Measurements from ENCODE around the gene MAPK7. TPM values are rescaled to one million over a fixed set of nuclear protein-coding genes. Genes with fewer than 3 reads are reported as not detected.

MAPK7 gene
- total and polyA plus RNA-seq, 9 of the 15 experiments (the other 6 are each of a cell fraction or from before 2014, with no cell fraction given) = 0.46 to 7.5 (median 2.5) TPM

DNA sequence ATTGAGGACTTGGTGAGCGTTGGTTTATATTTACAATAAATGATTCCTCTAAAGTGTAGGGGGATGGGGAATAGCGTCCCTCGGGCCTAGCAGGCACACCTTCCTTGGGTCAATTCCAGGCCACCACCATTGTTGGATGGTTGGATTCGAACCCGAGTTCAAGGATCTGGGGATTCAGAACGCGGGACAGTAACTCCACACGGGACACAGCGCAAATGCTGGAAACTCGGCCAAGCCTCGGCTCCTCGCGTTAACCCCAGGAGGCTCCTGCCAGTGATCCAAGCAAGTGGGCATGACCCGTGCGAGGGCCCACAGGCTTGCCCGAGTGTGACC is 16.4 kb upstream of the MAPK7 start (continued):
- TF ChIP-seq C11orf30 (IDR thresholded peaks at IDR 0.05; ENCODE audit: low read depth) = no peak

- DNase-seq (ENCODE audit: extremely low read depth in 1 of 4, low spot score in 3 of 4) (peak; percentile 91 to 94 (median 94)), FAIRE-seq (peak; percentile 90), ATAC-seq (peak; percentile 94)
- H3K36me3 ChIP-seq (ENCODE audit: control insufficient read depth, insufficient read depth, low read length) = no peaks in the 10 kb centered on the region
- POLR2A ChIA-PET = interaction anchor here (1.1 to 2.1 kb wide), 2 partner anchors 15 to 114 kb away, joined by 6 to 11 read pairs; partner anchors contain the start of gene MAPK7
- 0% methylated on average over 28 of the region's 83 CpGs for WGBS (ENCODE audit: insufficient coverage, low coverage, missing lambda C conversion rate)
- peak within 1 kb of the TSS; percentile 91 for H3K4me2 ChIP-seq (ENCODE audit: insufficient read depth, low read length)
- H3K27ac ChIP-seq (ENCODE audit: extremely low read depth, low read depth, low read length) = peak within 1 kb of the TSS; percentile 75
- no peaks in the 10 kb centered on the region for H3K27me3 ChIP-seq (ENCODE audit: control insufficient read depth in 2 of 2, insufficient read depth in 2 of 2, low read length in 2 of 2)
- H2AFZ ChIP-seq (ENCODE audit: low read depth, low read length) = peak within 1 kb of the TSS; percentile 98
- intact Hi-C loops (cut with micrococcal nuclease) (loop anchor here (1.0 kb wide), 1 partner anchor 85 kb away; no protein-coding TSS in a partner anchor), in situ Hi-C loops (cut with MboI) (loop anchor here (5.0 to 10.0 kb wide), 2 partner anchors 85 to 402 kb away; no protein-coding TSS in a partner anchor)
- H4K20me1 ChIP-seq (replicated peaks; ENCODE audit: control insufficient read depth, insufficient read depth, low read length) = no peaks in the 10 kb centered on the region
- peak within 1 kb of the TSS; percentile 76 for H3K4me3 ChIP-seq
- no peaks in the 10 kb centered on the region for H3K9me3 ChIP-seq (replicated peaks; ENCODE audit: control insufficient read depth, insufficient read depth, low read depth, low read length)
- CTCF ChIA-PET (ENCODE audit: low intra/inter-chr PET ratio) = interaction anchor here (2.5 kb wide), 1 partner anchor 85 kb away, joined by 14 read pairs; no protein-coding TSS in a partner anchor
- no peaks in the 10 kb centered on the region for H3K9me1 ChIP-seq (ENCODE audit: control insufficient read depth, insufficient read depth, low read length)
- BruUV-seq (replicated peaks) = no TSS peak
- peak within 1 kb of the TSS; percentile 80 to 91 for H3K9ac ChIP-seq (ENCODE audit: insufficient read depth in 1 of 2, low read depth in 2 of 2, low read length in 2 of 2)
- peaks cover 6 to 24% of the 10 kb centered on the region in 2 experiments; a peak in 4 of 5 replicates for H3K4me1 ChIP-seq (replicated peaks in 1 of 2; ENCODE audit: control insufficient read depth in 2 of 2, insufficient read depth in 2 of 2, low read length in 2 of 2)
- H3K79me2 ChIP-seq (ENCODE audit: control insufficient read depth, insufficient read depth, low read length) = peaks cover 9% of the 10 kb centered on the region; the same call in 2 of the 3 replicates
- TF ChIP-seq XRCC3 (IDR thresholded peaks at IDR 0.05) = no peak
- TF ChIP-seq MBD2 (IDR thresholded peaks at IDR 0.05; ENCODE audit: borderline replicate concordance, low read depth) = 0 out of 2 replicates have a peak, but pooled peaks have one; percentile 49
- no peak for TF ChIP-seq ZNF3 (CRISPR knock-in tag; IDR thresholded peaks at IDR 0.05)
- TF ChIP-seq KDM2B (CRISPR knock-in tag; IDR thresholded peaks at IDR 0.05) = no peak
- peak; percentile 32 to 76; a peak in 3 of 4 replicates for TF ChIP-seq MAZ (CRISPR knock-in tag; conservative IDR thresholded peaks at IDR 0.05 in 1 of 2, IDR thresholded peaks at IDR 0.05 in 1 of 2)
- TF ChIP-seq ZNF280A (IDR thresholded peaks at IDR 0.05; ENCODE audit: low read depth, partially characterized antibody) = no peak
- TF ChIP-seq POLR2B (IDR thresholded peaks at IDR 0.05; ENCODE audit: low read depth, partially characterized antibody) = no peak
- peak; percentile 83 for TF ChIP-seq CREM (IDR thresholded peaks at IDR 0.05; ENCODE audit: low read depth)
- TF ChIP-seq TSC22D4 (tag; IDR thresholded peaks at IDR 0.05) = no peak
- TF ChIP-seq ZNF79 (CRISPR knock-in tag; IDR thresholded peaks at IDR 0.05; ENCODE audit: low read depth) = no peak
- TF ChIP-seq U2AF1 (optimal IDR thresholded peaks at IDR 0.05; ENCODE audit: low read depth, low read length) = no peak
- no peak for TF ChIP-seq IRF2 (CRISPR knock-in tag; IDR thresholded peaks at IDR 0.05)
- no peak for TF ChIP-seq ZEB2 (IDR thresholded peaks at IDR 0.05)
Observed at GRCh38 chr17:19362277-19363113, 15.8 kb upstream of the MAPK7 start, which contains the start of gene B9D1. B9D1 (minus strand) TSS chr17:19362723; CDS start chr17:19362569, 154 bp downstream.

All from K562 (cell line).